COLO668 (cell line): ENCODE data around the gene DIAPH3.

ENCODE experiments used
- DNase-seq: peaks from one replicate; lab custom pipeline; 2025; ENCODE audit not compliant: unreplicated experiment; lab: John Stamatoyannopoulos, UW

DIAPH3 gene

DNA sequence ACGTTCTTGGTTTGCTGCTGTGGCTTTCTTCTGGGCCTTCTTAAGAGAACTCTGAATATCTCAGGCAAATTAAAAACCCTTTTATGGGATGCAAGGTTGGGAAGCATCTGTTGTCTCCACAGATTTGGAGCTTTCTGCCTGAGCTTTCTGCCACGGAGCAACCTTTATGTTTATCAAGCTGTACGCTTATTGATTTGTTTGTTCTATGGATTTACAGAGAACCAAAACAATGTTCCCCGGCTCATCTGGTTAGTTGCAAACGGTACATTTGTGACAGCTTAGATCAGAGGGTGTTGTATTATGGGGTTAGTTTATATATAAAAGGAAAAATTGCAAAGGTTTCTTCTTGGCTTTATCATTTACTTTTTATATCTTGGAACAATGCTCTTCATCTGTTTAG lies 479.6 kb downstream of the DIAPH3 start:
- no peak for DNase-seq

DNA sequence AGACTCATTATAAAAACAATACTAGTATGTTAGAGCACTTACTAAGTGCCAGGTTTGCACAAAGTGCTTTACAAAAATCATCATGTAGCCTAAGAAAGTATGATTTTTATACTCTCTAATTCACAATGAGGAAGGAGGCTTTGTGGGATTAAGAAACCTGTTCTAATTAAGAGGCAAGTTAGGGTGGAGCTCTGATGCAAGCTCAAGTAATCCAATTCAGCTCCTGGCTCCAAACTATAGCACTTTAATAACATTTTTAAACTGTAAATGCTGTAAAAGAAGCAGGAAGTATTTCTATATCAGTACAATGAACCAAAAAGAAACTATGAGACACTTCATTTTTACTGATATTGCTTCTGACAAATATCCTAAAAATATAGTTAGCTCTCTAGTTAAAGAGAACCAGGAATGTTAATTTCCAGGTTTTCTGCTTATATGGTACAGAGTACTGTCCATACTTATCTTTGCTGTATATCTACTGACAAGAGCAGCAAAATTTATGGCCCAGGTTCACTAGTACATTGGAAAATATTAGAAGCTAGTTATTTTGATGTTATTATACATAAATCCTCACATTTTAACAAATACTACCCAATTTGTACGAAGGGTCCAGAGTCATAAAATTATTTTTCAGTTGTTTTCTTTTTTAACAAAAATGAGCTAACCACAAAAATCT lies 482.0 kb downstream of the DIAPH3 start:
- no peak for DNase-seq

DNA sequence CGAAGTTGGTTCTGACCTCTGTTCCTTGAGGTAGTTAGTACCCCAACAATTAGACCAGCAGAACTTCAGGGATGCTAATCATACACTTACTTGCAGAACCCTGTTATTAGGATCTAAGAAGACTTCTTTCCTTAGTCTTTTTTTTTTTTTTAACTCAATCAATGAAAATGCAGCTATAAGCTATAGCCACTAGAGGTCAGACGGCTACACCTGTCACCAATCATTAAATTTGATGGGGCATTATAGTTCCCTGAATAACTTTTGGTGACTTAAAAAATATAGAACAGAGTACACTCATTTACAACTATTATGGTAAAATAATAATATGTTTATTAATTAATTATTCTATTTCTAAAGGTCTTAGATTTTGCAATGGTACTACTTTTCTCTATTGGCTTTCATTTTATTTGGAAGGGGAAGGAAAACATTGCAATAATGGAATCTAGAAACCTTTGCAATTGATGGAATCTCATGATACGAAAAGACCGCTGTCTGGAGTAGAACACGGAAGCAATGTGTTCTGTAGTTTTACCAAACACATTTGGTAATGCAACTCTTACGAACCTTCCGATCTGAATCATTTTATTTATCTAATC lies 483.2 kb downstream of the DIAPH3 start:
- no peak for DNase-seq

DNA sequence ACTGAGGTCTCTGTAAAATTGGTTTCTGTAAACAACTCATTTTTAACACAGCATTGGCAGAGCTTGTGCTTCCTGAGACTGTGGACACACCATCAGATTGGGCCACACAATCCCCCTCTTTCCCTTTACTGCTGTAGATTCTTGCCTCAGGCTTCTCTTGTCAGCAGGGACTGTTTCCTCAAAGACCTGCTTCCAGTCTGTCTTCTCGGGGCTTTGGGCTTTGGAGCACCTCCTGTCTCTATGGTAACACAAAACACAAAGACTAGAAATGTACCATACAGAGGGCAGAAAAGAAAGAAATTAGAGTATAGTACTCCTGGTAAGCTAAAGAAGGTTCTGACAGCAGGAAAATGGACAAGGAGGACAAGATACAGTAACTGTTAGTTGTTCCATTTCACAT lies 484.5 kb downstream of the DIAPH3 start:
- DNase-seq: no peak

DNA sequence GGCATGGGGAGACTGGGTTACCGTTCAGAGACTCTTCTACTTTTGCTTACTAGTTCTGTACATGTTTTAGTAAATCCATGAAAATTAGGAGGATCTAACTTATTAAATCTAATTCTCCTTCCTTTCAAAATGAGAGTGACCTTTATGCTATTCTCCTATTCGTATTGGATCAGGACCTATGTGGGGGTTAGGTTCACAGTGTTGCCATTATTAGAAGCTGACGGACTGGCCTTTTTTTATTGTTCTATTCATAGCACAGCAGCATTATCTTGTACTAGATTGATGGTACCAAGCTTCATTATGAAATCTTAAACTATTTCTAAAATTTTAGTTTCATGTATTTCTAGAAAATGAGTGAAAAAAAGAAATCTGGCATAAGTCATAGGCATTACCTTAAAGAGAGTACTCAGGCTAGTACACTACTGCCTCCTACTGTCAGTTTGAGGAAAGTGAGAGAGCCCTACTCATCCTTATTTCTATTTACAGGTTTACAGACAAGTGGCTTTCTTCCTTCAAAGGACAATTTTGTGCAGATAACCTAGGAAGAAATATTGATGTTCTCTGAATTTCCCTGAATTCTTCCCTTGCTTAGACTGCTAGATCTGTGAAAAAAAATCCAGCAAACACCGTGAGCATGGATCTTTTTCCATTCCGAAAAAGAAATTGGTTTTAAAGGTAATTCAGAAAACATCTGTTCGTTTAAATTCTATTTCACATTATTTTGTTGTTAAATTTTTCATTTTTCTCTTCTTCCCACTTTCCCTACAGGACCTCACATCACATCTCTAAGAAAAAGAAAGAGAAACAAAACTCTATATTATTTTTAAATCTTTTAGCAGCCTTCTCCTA lies 485.5 kb downstream of the DIAPH3 start:
- peak; percentile 32 for DNase-seq

DNA sequence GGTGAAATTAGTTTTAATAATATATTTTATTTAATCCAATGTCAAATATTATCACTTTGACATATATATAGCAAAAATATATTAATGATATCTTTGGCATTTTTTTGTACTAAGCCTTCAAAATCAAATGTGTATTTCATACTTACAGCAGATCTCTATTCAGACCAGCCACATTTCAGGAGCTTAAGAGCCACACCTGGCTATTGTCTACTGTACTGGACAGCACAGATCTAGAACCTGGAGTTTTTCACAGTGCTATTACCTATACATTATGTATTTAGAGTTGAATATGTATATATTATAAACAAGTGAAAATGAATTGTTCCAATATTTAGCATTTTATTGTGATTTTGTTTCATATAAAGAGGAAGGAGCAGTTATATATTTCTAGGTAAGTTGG lies 486.3 kb downstream of the DIAPH3 start:
- DNase-seq: no peak

DNA sequence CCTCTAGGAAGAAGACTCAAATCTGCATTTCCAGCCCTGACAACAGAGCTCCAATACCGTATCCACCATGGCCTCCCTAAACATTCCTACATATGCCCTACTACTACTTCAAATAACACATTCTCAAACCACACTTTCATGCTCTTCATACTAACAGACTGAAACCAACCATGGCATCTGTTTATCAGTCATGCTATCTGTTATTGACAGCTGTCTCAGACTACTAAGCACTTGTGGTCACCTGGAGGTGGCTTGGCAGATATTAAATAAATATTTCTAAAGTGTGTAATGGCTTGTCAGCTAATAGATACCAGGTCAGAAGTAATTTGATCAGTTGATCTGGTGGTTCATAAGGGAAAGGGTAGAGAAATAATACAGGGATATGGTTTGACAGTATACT lies 489.1 kb downstream of the DIAPH3 start:
- no peak for DNase-seq

DNA sequence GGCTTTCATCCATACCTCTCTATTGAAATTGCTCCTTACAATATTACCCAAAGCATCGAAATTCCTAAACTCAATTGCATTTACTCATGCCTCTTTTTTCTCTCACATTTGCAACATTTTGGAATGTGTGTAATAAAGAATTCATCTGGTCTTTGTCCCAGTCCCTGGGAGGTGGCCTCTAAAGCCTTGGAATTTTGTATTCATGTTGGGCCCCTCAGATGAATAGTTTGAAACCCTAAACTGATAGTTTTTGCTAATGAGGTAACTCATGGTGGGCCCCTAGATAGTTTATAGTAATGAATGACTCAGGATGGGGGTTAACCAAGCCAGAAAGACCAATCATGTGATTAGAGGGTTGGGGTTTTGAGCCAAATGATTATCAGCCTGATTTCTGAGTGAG lies 490.4 kb downstream of the DIAPH3 start:
- DNase-seq: no peak

DNA sequence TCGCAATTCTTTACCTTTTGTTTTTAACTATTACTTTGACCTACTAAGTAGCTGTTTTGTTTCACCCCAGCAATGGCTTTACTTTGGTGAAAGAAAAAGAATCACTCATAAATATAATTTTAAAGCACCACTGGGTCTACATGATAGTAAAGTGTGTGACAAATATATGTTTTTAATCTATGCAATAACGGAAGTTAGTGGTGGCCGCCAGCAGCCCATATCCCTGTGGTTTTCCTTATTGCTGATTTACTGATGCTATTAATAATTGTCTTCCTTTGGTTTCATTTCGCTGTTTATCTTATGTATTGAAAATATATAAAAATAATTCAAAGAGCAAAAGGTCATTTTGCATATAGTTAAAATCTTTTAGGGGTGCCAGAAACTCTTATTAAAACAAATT lies 491.3 kb downstream of the DIAPH3 start:
- DNase-seq: no peak

DNA sequence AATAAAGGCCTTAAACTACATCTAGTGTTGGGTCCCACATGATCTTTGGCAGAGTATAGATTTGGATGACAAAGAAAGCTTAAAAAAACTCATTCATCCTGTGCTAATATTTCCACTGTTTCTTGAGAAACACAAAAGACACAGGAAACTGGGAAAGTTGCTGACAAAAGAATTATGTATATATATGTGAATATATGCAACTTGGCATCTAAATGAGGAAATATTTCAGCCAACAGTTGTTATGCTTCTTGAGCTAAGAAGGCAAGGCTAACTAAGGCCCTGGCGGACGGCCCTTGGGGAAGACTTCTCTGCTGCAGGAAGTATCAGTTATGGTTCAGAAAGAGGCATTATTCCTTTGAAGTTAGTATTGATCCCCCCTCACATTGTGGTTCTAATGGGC lies 491.8 kb downstream of the DIAPH3 start:
- no peak for DNase-seq

DNA sequence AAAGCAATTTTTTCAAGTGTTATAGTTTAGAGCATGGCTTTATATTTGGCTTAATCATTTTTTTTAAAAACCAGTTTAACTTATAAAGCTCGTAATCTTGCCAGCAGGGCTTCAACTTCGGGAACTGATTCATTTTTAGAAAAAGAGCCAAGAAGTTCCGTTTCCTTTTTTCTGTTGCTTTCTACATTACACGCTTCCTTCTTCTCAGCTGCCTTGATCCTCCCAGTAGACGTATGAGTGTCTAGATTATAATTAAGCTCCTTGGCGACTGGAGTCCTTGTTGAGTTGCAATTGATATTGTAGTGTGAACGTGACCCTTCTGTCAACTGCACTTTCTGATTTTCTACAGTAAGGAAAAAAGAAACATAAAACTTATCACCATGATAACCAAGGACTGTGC lies 497.2 kb downstream of the DIAPH3 start:
- no peak for DNase-seq

DNA sequence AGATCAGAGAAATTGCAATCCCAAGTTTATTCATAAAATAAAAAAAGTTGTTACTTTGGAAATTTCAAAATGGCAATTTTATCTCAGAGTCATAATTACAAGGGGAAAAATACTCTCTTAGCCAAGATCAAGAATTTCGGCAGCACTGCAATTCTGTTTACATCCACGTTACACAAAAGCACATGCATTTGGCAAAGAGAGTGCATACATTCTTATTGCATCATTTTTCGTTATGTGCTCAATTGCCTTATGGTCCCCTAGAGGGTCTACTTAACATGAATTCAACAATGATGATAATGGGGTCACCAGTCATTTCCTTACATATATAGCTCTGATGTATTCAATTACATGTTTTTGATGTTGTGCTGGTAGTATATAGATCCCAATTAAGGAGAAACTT lies 498.0 kb downstream of the DIAPH3 start:
- no peak for DNase-seq

DNA sequence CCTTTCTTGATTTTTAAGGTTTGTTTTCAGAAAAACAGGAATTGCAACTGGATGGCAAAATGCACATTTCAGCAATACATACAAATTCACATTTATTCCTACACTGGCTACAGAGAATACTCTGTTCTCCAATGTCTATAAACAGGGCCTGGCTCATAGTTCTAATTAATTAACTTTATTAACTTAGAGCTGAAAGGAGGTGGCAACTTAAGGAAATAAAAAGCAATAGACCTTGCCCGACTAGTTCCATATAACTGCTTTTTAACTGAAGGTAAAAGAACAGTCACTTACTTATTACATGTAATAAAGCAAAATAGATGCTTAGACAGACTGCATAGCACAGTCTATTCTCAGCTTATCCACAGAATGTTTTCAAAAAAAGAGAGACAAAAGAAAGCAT lies 498.5 kb downstream of the DIAPH3 start:
- no peak for DNase-seq

DNA sequence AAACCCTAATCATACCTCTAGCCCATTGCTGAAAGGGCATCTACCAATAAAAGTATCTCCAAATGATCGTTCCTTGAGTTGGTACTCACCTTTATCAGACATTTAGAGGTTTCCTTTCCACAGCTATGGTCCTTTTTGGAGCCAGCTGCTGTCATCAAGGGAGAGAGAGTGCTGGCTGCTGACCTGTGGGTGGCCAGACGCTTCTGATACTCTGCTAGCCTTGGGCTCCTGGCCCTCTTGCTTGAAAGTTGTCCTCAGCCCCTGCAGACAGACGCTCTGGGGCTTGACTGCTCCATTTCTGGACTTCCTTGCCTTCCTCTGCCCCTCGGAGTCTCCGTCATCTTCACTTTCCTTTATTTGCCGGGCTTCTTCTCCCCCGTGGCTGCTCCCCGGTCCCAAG lies 499.1 kb downstream of the DIAPH3 start:
- no peak for DNase-seq

DNA sequence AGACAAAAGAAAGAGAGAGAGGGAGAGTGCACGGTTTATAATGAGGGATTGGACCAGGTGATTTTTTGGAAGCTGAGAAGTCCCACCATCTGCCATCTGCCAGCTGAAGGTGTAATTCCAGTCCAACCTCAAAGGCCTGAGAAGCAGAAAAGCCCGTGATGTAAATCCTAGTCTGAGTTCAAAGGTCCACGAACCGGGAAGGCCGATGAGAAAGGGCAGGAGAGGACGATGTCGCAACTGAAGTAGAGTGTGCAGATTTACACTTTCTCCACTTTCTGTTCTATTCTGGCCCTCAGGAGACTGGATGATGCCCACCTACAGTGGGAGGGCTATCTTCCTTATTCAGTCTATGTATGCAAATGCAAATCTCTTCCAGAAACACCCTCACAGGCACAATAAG lies 500.0 kb downstream of the DIAPH3 start:
- DNase-seq: no peak

DNA sequence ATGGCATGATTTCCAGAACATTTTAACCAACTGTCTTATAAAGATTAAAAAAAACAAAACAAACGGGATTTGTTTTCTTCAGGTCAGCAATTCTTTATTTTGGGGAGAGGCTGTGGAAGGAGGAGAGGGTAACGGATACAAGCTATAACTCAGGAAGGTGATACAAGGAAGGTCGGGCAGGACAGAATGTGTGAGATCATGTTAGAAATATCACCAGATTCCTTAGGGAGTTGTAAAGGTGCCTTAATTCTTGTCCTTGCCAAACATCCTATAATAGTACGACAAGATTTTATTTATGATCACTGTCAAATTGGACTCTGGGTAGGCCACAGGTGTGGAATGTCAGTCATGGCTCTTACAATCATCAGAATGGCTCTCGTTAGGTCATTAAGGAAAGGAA lies 503.1 kb downstream of the DIAPH3 start:
- DNase-seq: no peak

DNA sequence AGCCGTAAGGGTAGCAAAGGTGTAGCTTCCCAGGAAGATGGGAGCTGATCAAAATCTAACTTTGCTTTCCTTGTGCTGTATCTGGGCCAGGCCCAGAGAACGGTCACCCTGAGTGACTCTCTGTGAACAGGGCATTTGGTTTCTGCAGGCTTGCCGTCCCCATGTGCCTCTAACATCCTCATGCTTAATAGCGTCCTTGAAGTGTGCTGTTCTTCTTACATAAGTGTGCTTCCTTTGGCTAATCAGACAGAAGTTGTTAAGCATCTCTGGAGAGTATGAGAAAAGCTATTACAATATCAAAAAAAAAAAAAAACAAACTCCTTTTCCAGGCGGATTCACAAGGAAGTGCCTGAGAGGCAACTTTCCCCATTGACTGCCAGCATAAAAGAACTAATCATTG lies 503.7 kb downstream of the DIAPH3 start:
- DNase-seq: no peak

DNA sequence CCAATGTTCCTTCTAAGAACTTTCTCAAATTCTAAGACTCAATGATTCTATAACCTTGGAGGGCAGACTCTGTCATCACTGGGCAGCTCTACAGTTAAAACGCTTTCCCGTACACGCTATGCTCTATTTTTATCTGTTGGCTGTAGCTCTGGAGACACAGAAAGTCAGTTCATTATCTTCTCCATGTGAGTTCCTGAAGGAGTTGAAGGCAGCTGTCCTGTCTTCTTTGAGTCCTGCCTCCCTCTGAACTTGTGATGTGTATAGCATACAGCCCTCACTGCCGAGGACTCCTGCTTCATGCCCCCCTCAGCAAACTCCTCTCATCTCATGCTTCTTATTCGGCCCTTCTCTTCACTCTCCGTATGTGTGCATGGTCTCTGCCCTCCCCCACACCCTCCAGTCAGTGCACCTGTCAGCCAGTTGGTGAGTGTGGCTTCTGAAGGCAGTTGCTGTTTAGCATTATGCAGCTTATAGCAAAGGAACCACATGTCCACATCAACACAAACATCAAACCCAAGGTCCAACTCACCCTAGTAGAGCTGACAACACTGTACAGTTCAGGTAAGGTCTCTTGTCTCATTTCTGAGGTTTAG lies 504.9 kb downstream of the DIAPH3 start:
- DNase-seq: no peak

DNA sequence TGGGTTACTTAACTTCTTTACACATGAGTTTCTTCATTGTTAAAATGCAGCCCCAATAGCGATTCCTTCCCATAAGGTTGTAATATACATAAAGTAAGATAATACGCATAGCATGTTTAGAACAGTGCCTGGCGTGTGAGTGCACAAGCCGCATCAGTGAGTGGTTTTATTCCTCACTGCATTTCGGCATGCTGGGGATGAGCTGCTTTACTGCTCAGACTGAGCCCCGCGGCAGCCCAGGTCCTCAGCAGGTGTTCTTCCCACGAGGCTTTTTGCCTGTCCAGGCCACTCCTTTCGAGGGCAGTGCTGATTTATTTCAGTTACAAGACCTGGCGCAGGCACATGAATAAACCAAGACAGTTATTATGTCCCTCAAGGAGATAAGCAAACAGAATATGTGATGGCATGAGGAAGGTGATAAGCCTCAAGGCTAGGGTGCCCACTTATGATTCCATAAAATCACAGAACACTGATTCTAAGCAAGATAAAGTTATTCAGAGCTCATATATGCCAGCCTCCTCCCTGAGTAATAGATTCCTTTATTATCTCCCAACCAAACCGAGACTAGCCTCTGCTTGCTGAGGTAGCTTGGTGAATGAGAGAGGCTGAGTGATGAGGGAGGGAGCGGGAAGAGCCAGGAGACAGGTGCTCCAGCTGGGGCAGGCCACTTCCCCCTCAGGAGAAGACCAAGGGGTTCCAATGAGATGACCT lies 505.5 kb downstream of the DIAPH3 start:
- DNase-seq: no peak

DNA sequence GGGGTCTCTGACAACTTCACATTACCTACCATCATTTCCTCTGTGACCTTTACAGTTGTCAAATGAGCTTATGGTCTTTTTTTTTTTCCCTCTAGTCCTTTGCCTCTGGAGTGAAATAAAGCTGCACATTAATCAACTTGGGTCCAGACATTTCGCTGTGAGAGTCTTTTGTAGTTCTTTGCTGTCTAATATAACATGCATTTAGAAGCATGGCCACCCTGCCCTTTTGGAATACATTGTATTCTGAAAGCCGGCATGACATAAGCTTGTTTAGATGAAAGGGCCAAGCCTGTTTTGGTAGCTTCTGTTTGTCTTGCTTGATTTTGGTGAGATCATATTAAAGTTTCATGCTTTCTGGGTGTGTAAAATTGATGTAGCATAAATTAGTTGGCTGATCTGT lies 509.8 kb downstream of the DIAPH3 start:
- no peak for DNase-seq

DNA sequence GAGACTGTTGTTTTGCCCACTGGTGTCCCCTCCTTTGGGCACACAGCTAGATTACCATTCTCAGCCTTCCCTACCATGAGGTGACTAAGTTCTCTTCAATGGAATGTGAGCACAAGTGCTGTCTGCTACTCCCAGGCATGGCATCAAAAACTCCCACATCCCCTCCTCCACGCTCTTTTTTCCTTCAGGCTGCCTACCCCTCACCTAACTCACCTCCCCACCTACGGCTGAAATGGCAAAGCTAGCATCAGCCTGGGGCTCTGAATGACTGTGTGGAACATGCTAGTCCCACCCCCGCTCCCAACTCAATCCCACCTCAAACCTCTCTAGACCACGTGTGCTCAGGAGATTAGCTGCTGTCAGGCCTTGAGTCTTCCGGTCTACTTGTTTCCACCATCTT lies 512.2 kb downstream of the DIAPH3 start:
- DNase-seq: no peak
